ENCODE results near the gene SESTD1.
"Not testable (repeated sequence)": the region's sequence is repeated elsewhere in the genome, so short reads cannot be mapped to it uniquely, and the experiment has no call there.

The SESTD1 gene

DNA sequence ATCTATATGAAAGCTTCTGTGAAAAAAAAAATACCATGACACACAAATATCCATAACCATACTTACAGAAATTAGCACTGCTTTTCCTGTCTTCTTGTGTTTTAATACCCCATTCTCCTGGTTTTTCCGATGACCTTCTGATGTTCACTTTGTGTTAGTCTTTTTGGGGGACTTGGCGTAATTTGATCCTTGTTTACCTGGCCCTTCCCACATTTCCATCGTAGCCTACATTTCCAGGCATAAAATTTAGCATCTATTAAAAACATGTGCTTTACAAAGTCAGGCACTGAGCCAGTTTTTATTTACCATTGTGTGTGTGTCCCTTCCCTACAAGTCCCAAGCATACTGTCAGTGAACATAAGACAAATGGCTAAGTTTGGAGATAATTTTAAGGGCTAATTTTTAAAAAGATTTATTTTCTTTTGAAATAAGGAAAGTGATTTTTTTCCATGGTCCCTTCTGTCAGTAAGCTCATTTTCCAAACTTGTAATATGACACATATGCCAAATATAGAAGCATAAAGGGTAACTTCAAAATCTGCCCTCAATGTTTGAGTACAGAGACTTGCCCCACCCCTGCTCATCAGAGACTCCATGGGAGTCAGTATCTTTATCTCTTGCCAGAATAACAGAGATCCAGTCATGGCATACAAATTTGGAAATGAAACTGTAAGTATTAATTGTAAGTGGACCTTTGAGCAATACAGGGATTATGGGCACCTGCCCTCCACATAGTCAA is 27.3 kb downstream of the SESTD1 start:
- no peak for DNase-seq

DNA sequence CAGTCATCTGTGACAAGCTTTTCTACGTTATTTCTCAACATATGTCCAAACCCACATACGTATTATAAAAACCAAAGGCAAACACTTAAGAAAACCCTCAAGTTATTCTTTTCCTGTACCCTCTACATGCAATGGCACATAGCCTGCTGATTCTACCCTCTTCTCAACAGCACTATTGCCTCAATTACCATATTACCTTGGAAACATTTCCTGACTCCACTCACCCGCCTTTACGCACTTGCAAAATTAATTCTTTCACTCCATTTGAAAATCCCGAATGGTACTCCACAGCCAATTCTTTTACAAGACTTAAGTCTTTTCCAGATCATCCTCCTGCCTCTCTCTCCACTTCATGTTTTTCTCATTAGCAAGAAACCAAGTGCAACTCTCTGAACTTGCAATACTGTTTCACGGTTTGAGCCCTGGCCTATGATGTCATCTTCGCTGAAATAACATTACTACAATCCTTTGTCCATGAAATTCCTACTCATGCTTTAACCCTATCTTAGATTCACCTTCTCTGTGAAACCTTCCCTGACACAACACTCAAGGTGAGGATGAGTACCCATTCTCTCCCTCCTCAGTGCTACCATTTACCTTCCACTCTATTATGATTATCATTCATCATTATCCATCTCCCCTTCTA is 29.0 kb downstream of the SESTD1 start:
- no peak for DNase-seq

DNA sequence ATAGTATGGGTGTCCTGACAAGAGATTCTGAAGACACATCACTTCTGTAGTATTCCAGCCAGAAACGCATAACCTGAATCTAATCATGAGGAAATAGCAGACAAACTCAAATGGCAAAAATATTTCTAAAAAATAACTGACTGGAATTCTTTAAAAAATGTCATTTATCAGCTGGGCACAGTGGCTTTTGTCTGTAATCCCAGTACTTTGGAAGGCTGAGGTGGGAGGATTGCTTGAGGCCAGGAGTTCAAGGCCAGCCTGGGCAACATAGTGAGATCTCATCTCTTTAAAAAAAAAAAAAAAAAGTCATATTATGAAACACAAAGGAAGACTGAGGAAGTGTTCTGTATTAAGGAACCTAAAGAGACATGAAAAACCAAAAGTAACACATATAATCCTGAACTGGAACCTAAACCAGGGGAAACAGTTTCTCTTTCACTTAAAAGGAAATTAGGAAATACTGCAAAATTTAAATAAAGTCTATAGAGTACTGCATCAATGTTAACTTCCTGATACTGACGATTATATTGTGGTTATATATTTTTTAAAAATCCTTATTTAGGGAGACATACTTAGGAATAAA is 29.9 kb downstream of the SESTD1 start:
- no peak for DNase-seq

DNA sequence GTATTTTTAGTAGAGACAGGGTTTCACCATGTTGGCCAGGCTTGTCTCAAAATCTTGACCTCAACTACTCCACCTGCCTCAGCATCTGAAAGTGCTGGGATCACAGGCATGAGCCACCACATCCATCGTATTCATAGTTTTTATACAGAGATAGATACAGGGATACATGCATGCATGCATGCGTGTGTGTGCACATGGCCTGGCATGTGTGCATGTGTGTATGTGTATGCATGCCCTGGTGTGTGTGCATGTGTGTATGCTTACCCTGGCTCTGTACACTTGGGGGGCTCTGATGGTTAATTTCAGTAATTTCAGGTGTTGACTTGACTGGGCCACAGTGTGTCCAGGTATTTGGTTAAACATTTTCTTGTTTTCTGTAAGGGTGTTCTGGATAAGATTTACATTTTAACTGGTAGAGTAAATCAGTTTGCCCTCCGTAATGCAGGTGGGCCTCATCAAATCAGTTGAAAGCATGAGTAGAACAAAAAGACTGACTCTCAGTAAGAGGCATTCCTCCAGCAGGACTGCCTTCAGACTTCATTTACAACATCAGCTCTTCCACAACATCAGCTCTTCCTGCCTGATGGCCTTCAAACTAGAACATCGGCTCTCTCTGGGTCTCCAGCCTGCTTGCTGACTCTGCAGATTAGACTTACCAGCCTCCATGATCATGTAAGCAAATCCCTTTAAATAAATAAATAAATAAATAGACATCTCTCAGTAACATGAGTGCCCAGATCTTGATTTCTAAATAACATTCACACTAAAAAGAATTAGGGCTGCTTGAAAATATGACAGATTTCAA is 30.8 kb downstream of the SESTD1 start:
- DNase-seq: no peak

DNA sequence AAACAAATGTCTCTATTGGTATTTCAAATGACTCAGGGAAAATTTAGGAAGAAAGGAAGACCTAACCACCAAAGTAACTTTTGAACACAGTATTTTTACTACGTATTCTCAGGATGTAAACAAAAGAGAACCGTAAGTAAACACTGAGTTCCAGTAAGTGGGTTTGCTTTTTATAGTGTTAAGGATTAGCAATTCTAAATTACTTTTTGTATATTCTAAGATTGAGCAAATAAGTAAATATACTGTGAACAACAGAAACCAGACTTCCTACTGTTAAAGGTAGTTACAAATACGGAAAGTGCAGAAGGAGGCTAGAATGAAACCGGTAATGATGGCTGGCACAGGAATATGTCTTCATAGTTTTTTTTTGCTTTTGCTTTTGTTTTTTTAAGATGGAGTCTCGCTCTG is 31.5 kb downstream of the SESTD1 start:
- no peak for DNase-seq

DNA sequence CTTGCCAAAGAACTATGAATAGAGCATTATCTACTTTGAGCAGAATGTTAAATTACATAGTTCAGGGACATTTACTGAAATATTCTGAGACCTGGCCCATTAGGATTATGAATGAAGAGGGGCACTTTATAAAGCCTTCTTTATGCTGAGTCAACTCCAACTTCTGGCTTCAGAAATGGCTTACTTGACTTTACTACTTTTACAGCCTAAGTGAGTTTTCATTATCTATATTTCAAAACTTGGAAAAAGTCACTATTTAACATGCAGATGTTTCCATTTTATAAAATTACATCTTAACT is 37.7 kb downstream of the SESTD1 start:
- DNase-seq: no peak

DNA sequence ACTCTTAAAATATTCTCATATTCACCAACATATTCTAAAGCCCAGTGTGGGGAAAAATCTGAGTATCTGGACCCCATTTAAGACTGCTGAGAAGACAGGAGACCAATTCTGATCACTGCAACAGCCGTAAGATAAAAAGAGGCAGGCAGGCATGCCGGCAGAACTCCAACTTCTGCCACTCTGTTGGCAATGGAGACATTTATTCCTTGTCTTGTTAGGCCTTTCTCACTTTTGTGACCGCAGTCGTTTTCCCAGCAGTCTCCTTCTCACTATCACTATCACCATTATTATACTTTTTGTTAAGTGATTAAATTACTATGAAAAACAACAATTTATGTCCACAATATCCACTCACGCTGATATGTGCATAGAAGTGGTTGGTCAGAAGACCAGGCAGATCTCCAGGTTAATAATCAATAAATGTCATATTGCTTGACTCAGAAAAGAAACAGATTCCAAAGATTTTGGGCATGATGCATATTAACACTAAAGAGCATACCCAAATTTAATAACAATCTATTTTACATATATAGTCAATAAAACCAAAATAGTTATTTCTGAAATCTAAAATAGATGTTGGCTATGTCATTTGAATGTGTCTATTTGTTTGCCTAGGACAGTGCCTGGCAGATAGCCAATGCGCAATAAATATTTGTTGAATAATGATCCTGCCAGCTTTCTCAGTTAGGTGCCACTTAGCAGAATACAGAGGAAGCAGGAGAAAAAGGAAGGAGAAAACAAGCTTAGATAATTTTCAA is 38.2 kb downstream of the SESTD1 start:
- no peak for DNase-seq

DNA sequence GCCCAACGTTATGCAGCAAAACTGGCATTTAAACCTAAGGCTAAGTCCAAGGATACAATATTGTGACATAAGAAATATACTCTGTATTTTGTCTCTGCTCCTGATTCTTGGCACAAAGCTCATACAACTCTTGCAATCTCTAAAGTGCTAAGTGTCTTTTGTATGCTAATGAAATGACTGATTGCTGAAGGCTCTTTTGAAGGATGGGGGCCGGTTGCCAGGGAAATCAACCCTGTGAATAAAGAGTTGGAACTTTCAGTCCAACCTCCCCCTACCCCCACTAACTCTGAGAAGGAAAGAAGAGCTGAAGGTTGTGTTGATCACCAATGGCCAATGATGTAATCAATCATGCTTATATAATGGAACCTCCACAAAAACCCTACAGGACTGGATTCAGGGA is 40.3 kb downstream of the SESTD1 start:
- DNase-seq: no peak

DNA sequence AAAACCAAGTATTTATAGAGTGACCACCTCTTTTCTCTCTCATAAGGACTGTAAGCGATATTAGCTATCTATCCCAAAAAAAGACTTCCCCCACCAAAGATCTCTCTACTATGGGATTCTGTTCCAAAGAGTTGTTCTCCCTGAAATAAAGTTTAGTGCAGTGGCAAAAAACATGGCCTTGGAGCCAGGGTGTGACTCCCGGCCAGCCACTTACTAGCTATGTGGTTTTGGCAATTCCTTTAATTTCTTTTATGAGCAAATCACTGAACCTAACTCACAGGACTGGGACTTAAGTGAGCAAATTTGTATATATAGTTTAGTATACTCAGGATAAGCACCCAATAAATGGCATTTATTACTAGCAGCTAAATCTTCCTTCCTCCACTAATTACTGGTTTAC is 42.6 kb downstream of the SESTD1 start:
- DNase-seq: no peak

DNA sequence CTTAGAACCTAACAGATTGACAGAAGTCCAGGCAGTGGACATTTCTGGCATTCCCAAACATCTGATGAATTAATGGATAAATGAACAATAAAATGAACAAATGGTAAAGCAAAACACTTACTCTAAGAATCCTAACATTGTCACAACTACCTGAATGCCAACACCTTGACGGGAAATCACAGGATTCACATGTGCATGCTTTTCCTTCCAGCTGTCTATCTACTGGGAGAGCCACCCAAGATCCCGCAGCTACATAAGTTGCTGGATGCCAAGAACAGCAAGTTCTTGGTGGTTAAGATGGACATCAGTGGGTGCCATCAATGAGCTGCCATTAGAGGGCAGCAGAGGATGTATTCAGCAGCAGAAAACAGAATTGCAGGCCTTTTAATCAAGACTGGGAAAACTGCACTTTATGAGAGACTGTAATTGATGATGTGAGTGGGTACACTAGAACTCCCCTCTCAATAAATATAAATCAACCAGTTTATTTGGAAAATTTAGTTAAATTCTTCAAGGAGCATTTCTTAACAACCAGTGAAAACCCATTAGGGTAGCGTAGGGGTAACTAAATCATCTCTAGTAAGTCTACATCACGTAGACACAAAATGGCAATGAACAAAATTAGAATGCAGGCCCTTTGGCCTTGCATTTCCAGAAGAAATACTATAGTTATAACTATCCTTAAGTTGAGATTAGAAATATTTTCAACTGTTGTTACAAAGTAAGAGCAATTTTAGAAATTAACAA is 45.6 kb downstream of the SESTD1 start:
- peak; percentile 59 for DNase-seq

DNA sequence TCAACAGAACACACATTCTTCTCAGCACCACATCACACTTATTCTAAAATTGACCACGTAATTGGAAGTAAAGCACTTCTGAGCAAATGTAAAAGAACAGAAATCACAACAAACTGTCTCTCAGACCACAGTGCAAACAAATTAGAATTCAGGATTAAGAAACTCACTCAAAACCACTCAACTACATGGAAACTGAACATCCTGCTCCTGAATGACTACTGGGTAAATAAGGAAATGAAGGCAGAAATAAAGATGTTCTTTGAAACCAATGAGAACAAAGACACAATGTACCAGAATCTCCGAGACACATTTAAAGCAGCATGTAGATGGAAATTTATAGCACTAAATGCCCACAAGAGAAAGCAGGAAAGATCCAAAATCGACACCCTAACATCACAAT is 50.0 kb downstream of the SESTD1 start:
- not testable (repeated sequence) for DNase-seq

DNA sequence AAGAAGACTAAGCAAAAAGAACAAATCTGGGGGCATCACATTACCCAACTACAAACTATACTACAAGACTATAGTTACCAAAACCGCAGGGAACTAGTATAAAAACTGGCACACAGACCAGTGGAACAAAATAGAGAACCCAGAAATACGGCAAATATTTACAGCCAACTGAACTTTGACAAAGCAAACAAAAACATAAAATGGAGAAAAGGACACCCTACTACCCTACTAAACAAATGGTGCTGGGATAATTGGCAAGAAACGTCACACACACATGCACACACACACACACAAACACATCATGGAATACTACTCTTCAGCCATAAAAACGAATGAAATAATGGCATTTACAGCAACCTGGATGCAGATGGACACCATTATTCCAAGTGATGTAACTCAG is 53.3 kb downstream of the SESTD1 start:
- no peak for DNase-seq

DNA sequence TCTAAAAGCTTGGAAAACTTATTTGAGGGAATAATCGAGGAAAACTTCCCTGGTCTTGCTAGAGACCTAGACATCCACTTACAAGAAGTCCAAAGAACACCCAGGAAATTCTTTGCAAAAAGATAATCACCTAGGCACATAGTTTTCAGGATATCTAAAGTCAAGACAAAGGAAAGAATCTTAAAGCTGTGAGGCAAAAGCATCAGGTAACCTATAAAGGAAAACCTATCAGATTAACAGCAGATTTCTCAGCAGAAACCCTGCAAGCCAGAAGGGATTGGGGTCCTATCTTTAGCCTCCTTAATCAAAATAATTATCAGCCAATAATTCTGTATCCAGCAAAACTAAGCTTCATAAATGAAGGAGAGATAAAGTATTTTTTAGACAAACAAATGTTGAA is 56.4 kb downstream of the SESTD1 start:
- not testable (repeated sequence) for DNase-seq

DNA sequence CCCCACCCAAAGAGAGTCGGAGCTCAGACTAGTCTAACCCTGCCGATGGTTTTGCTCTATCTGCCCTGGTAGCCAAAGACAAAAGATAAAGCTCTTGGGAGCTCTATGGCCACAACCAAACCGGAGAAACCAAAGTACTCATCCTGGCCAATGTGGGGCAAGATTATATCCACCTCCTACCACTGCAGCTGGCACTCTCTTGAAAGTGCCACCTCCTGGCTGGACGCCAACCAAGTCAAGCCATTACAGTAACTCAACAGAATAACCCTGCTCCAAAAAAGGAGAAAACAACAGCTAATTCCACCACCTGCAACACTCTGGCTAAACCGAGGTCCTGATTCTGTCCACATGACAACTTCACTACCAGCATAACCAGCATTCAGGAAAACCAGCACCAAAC is 57.6 kb downstream of the SESTD1 start:
- no peak for DNase-seq

DNA sequence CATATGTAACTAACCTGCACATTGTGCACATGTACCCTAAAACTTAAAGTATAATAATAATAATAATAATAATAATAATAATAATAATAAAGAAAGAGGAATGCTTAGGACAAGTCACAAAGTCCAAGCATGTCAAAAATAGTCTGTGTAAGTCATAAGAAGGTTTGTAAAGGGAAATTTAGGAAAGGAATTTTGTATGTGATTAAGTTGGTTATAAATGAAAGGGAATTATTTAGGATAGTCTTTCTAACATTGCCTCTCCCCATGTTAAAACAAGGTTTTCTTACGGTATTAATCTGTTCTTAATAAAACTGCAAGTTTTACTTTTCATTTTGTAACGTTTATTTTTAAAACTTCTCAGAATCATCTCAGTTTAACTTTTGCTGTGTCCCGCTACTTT is 62.8 kb downstream of the SESTD1 start:
- no peak for DNase-seq

DNA sequence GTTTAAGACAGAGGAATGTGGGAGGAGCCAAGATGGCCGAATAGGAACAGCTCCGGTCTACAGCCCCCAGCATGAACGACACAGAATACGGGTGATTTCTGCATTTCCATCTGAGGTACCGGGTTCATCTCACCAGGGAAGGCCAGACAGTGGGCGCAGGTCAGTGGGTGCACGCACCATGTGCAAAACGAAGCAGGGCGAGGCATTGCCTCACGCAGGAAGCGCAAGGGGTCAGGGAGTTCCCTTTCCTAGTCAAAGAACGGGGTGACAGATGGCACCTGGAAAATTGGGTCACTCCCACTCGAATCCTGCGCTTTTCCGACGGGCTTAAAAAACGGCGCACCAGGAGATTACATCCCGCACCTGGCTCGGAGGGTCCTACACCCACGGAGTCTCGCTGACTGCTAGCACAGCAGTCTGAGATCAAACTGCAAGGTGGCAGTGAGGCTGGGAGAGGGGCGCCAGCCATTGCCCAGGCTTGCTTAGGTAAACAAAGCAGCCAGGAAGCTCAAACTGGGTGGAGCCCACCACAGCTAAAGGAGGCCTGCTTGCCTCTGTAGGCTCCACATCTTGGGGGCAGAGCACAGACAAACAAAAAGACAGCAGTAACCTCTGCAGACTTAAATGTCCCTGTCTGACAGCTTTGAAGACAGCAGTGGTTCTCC is 68.6 kb downstream of the SESTD1 start:
- not testable (repeated sequence) for DNase-seq

DNA sequence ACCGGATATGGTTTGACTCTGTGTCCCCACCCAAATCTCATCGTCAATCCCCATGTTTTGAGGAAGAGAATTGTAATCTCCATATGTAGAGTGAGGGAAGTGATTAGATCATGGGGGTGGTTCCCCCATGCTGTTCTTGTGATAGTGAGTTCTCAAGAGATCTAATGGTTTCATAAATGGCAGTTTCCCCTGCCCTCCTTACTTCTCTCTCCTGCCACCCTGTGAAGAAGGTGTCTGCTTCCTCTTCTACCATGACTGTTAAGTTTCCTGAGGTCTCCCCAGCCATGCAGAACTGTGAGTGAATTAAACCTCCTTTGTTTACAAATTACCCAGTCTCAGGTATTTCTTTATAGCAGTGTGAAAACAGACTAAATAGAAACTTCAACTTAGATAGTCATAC is 69.5 kb downstream of the SESTD1 start:
- DNase-seq: no peak

DNA sequence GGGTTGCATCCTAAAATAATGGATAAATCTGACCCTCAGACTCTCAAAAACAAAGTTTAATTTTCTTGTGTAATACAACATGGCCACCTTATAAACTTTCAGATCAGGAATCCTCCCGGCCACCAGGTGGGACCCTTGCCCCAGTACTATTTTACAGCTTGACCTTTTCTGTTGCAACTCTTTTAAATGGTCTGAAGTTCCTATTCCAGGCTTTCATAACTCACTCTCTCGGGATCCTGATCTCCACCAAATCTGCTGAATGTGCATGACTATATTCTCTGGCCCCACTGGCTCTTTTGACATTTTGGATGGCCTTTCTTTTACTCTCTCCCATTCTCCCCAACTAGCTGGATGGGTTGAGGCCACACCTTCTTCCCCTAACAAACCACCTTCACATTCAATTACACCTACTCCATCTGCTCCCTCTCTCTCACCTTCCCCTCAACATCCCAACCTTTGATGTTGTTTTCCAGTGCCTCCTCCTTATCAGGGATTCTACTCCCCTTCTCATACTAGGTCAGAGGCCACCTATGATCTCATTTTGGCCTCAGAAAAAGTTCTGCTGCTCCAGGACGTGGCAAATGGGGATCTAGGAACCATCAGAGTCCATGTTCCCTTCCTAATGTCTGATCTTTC is 70.8 kb downstream of the SESTD1 start:
- no peak for DNase-seq

DNA sequence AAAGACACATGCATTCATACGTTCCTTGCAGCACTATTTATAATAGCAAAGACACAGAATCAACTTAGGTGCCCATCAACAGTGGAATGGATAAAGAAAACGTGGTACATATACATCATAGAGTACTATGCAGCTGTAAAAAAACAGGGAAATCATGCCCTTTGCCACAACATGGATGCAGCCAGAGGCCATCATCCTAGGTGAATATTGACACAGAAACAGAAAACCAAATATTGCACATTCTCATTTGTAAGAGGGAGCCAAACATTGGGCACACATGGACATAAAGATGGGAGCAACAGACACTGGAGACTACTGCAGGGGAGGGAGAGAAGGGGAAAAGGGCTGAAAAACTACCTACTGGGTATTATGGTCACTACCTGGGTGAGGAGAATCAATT is 73.5 kb downstream of the SESTD1 start:
- no peak for DNase-seq

DNA sequence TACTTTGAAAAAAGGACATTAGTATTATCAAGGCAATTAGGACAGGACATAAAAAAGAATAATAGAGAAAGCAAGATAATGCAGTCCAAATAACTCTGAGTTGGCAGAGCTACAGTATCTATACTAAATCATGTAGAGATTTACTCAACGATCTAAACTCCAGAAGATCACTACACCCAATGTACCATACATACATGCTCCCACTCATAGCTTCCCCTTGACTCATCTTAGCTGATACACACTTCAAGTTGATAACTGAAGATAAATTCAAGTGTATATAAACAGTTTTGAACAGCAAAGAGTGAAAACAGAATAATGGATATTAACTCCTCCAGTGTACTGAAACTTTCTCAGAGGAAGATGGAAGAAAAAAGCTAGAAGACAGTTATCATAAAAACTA is 78.5 kb downstream of the SESTD1 start:
- DNase-seq: no peak

DNA sequence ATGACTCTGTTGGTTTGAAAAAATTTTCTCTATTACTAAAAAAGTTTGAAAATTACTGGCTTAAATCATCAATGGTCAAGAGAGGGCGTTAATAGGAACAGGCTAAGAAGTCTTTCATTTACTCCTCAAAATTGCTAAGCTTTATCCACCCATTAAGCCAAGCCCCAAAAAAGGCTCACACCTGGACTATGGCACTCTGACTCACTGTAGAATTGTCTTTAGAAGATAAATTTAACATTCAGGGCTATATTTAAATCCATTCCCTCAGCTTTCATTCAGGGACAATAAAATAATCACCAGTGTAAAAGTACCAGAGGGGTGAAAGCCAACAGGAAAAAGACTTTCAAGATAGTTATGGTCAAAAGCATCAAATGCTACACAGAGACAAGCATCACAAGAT is 80.0 kb downstream of the SESTD1 start:
- no peak for DNase-seq

Data from CD4-positive, alpha-beta T cell treated with Interleukin-12 subunit alpha and Interleukin-12 subunit beta, for 1 hour (primary cell).